ENCODE data around the gene EYS.

The EYS gene

GRCh38 chr6:64872633-64873032, 834.4 kb downstream of the EYS start:
- no peak for TF ChIP-seq SIN3A (IDR thresholded peaks at IDR 0.05; ENCODE audit: borderline replicate concordance, insufficient read depth, low read length)
- TF ChIP-seq POLR2AphosphoS5 (IDR thresholded peaks at IDR 0.05; ENCODE audit: low read depth, low read length), result no peak
- TF ChIP-seq TAF1 (IDR thresholded peaks at IDR 0.05; ENCODE audit: borderline replicate concordance, insufficient read depth, low read length), result no peak
- no peak for TF ChIP-seq FOXP2 (optimal IDR thresholded peaks at IDR 0.05; ENCODE audit: borderline replicate concordance, extremely low read depth, extremely low read length, insufficient read depth)
- TF ChIP-seq REST (IDR thresholded peaks at IDR 0.05; ENCODE audit: insufficient read depth in 1 of 2, low read depth in 2 of 2, low read length in 2 of 2), result no peak

GRCh38 chr6:64861039-64861651, 845.9 kb downstream of the EYS start:
- TF ChIP-seq REST (IDR thresholded peaks at IDR 0.05; ENCODE audit: insufficient read depth in 1 of 2, low read depth in 2 of 2, low read length in 2 of 2) (no peak), POLR2AphosphoS5 (IDR thresholded peaks at IDR 0.05; ENCODE audit: low read depth, low read length) (no peak), SIN3A (IDR thresholded peaks at IDR 0.05; ENCODE audit: borderline replicate concordance, insufficient read depth, low read length) (no peak), TAF1 (IDR thresholded peaks at IDR 0.05; ENCODE audit: borderline replicate concordance, insufficient read depth, low read length) (no peak), FOXP2 (optimal IDR thresholded peaks at IDR 0.05; ENCODE audit: borderline replicate concordance, extremely low read depth, extremely low read length, insufficient read depth) (no peak)

GRCh38 chr6:64860203-64860602, 846.8 kb downstream of the EYS start:
- TF ChIP-seq REST (IDR thresholded peaks at IDR 0.05; ENCODE audit: insufficient read depth in 1 of 2, low read depth in 2 of 2, low read length in 2 of 2) (no peak), SIN3A (IDR thresholded peaks at IDR 0.05; ENCODE audit: borderline replicate concordance, insufficient read depth, low read length) (no peak), FOXP2 (optimal IDR thresholded peaks at IDR 0.05; ENCODE audit: borderline replicate concordance, extremely low read depth, extremely low read length, insufficient read depth) (no peak), POLR2AphosphoS5 (IDR thresholded peaks at IDR 0.05; ENCODE audit: low read depth, low read length) (no peak)

GRCh38 chr6:64850121-64850520, 856.9 kb downstream of the EYS start:
- TF ChIP-seq POLR2AphosphoS5 (IDR thresholded peaks at IDR 0.05; ENCODE audit: low read depth, low read length) (no peak), REST (IDR thresholded peaks at IDR 0.05; ENCODE audit: insufficient read depth in 1 of 2, low read depth in 2 of 2, low read length in 2 of 2) (no peak), SIN3A (IDR thresholded peaks at IDR 0.05; ENCODE audit: borderline replicate concordance, insufficient read depth, low read length) (no peak), TAF1 (IDR thresholded peaks at IDR 0.05; ENCODE audit: borderline replicate concordance, insufficient read depth, low read length) (no peak), FOXP2 (optimal IDR thresholded peaks at IDR 0.05; ENCODE audit: borderline replicate concordance, extremely low read depth, extremely low read length, insufficient read depth) (no peak)

GRCh38 chr6:64848467-64848866, 858.6 kb downstream of the EYS start:
- TF ChIP-seq SIN3A (IDR thresholded peaks at IDR 0.05; ENCODE audit: borderline replicate concordance, insufficient read depth, low read length) (no peak), POLR2AphosphoS5 (IDR thresholded peaks at IDR 0.05; ENCODE audit: low read depth, low read length) (no peak), REST (IDR thresholded peaks at IDR 0.05; ENCODE audit: insufficient read depth in 1 of 2, low read depth in 2 of 2, low read length in 2 of 2) (no peak), FOXP2 (optimal IDR thresholded peaks at IDR 0.05; ENCODE audit: borderline replicate concordance, extremely low read depth, extremely low read length, insufficient read depth) (no peak), TAF1 (IDR thresholded peaks at IDR 0.05; ENCODE audit: borderline replicate concordance, insufficient read depth, low read length) (no peak)
